Naive thymus-derived CD4-positive, alpha-beta T cell (primary cell): ENCODE results near the gene HLTF. TPM values are rescaled to one million over a fixed set of nuclear protein-coding genes. Genes with fewer than 3 reads are reported as not detected.
A peak's percentile ranks its signal among the peaks of the same experiment; 100 is the strongest.

Experiments used
- ATAC-seq: fragments of 150-1000 bp; cut with Tn5 transposase; 2 replicates; pipeline ENCODE4 v1.10.0; 2021; ENCODE audit warnings: mild to moderate bottlenecking, moderate library complexity
- CTCF ChIA-PET: fragments of 350-600 bp; sonication (Branson Sonifier 250); formaldehyde crosslinking; loops from one replicate; lab custom pipeline; 2021; ENCODE audit warnings: antibody characterized with exemption; lab: Charles Lee
- POLR2A ChIA-PET: fragments of 350-600 bp; sonication (Branson Sonifier 250); formaldehyde crosslinking; loops from one replicate; lab custom pipeline; 2021; ENCODE audit warnings: antibody characterized with exemption, inconsistent platforms; lab: Charles Lee
- DNase-seq, 9 donors: peaks; one replicate each; pipeline versions ENCODE4 v3.0.0 to v3.0.0-alpha.2; 2020 to 2022; ENCODE audit warnings: mixed read lengths in 1 of 9
- H3K27ac ChIP-seq: one replicate; pipeline ENCODE4 v1.7.0; 2013; ENCODE audit warnings: mild to moderate bottlenecking, low read depth, low read length, moderate library complexity
- H3K27me3 ChIP-seq, 2 donors: one replicate each; pipeline ENCODE4 v1.7.0; 2013; ENCODE audit warnings: low read length in 2 of 2, mild to moderate bottlenecking in 2 of 2, moderate library complexity in 2 of 2; ENCODE audit not compliant: control insufficient read depth in 2 of 2, insufficient read depth in 2 of 2
- H3K36me3 ChIP-seq, 3 experiments: 1 replicate in 2 of 3; 2 replicates in 1 of 3; pipeline ENCODE4 v1.7.0; 2013; ENCODE audit warnings: low read length in 3 of 3, mild to moderate bottlenecking in 3 of 3, moderate library complexity in 1 of 3; ENCODE audit not compliant: insufficient read depth in 3 of 3, control insufficient read depth in 2 of 3
- H3K4me1 ChIP-seq, 2 donors: one replicate each; pipeline ENCODE4 v1.7.0; 2013; ENCODE audit warnings: low read length in 2 of 2, mild to moderate bottlenecking in 2 of 2, moderate library complexity in 1 of 2; ENCODE audit not compliant: control insufficient read depth in 2 of 2, insufficient read depth in 2 of 2
- H3K4me3 ChIP-seq: 2 replicates; pipeline ENCODE4 v1.7.0; 2013; ENCODE audit warnings: mild to moderate bottlenecking, low read length
- H3K9me3 ChIP-seq, 3 experiments: 1 replicate in 2 of 3; 2 replicates in 1 of 3; pipeline ENCODE4 v1.7.0; 2013; ENCODE audit warnings: low read length in 3 of 3; ENCODE audit not compliant: control insufficient read depth in 2 of 3
- H3K27ac Mint-ChIP-seq, 9 donors: one replicate each; pipeline ENCODE4 v1.8.0; 2020 to 2022; ENCODE audit warnings: mixed read lengths in 9 of 9, mild to moderate bottlenecking in 8 of 9, moderate library complexity in 5 of 9, inconsistent platforms in 2 of 9
- H3K27me3 Mint-ChIP-seq, 5 donors: one replicate each; pipeline ENCODE4 v1.8.0; 2021 to 2022; ENCODE audit warnings: mixed read lengths in 5 of 5, mild to moderate bottlenecking in 1 of 5
- H3K36me3 Mint-ChIP-seq, 5 donors: one replicate each; pipeline ENCODE4 v1.8.0; 2020 to 2022; ENCODE audit warnings: mixed read lengths in 5 of 5, mild to moderate bottlenecking in 3 of 5, inconsistent platforms in 1 of 5
- H3K4me1 Mint-ChIP-seq, 7 donors: one replicate each; pipeline ENCODE4 v1.8.0; 2020 to 2022; ENCODE audit warnings: mixed read lengths in 7 of 7, mild to moderate bottlenecking in 3 of 7, inconsistent platforms in 1 of 7
- H3K4me3 Mint-ChIP-seq, 10 donors: one replicate each; pipeline ENCODE4 v1.8.0; 2020 to 2022; ENCODE audit warnings: mild to moderate bottlenecking in 10 of 10, mixed read lengths in 10 of 10, moderate library complexity in 6 of 10, inconsistent platforms in 2 of 10
- H3K9me3 Mint-ChIP-seq, 11 donors: one replicate each; pipeline ENCODE4 v1.8.0; 2020 to 2022; ENCODE audit warnings: mixed read lengths in 11 of 11, mild to moderate bottlenecking in 4 of 11, inconsistent platforms in 1 of 11, moderate library complexity in 1 of 11
- intact Hi-C, 2 donors: fragments of 100-400 bp; cut with micrococcal nuclease; formaldehyde crosslinking; loops; one replicate each; pipeline ENCODE4 v1.15.1; 2023
- polyA plus RNA-seq, 2 donors: library from polyadenylated mRNA; unstranded; fragments of 300-500 nt; fragmentation: Illumina TruSeq; gene quantifications; one replicate each; pipeline ENCODE4 v1.2.3, GENCODE V29; 2021
- total RNA-seq, 6 experiments: library from RNA in 5 of 6; stranded (reverse) in 5 of 6; gene quantifications; 1 replicate in 5 of 6; 2 replicates in 1 of 6; pipeline ENCODE4 v1.2.3 and lab custom pipeline; 2021 to 2026

The HLTF gene
- total and polyA plus RNA-seq, 7 experiments from 2014 or later: 9.1 to 26.5 (median 18.5) TPM

DNA sequence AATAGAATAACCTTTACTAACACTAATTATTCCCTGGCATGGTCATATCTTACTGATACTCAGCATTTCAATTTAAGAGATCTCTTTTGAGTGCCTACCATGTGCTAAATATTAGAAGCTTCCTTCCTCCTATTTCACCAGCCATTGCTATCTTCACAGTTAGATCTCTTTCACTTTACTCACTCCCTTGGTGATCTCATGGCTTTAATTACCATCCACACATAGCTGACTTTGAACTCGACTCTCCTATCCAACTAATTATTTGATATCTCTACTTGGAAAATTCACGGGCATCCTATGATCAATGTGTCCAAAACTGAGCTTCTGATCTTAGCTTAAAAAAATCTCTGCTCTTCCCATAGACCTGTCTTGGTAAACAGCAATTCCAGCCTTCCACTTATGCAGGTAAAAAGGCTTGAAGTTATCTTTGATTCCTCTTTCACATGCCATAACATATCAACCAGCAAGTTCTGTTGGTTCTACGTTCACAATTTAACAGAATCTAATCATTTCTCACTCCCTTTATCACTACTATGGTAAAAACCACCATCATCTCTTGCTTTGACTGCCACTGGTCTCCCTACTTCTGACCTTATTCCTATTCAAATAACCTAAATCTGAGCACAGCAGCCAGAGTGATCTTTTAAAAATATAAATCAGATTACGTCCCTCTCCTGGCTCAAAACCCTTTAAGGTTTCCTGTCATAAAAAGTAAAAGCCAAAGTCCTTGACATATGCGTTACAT is 41.8 kb downstream of the HLTF start:
- ChIA-PET CTCF (interaction anchor here (1.1 kb wide), 1 partner anchor 24 kb away, joined by 4 read pairs; no protein-coding TSS in a partner anchor), POLR2A (no interaction called here)
- ATAC-seq: no peak

DNA sequence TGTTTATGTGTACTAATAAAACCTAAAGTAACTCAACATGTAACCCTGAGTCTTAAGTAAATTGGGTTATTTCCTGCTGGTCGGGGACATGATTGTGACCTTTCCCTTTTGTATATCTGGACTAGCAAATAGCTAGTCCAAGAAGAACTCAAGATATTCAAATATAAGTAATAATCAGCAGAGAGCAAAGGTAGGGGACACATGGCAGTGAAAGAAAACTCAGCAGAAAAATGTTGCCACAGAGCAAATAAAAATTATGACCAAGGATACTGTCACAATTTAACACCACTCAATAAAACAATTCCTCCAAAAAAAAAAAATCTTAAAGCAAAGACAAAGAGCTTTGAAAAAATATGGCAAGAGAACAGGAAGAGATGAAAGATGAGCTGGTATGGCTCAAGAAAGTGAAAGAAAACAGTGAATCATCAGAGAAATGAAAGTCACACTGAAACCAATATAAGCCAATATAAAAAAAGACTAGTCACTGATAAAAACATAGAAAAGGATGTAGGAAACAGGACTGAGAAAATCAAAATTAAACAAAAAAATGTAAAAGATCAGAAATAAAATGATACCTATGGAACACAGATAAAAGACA is 43.4 kb downstream of the HLTF start:
- no peaks in the 10 kb centered on the region for H3K4me1 ChIP-seq
- Mint-ChIP-seq H3K4me1 (peaks cover 3 to 25% (median 21%) of the 10 kb centered on the region in 7 donors), H3K36me3 (peaks cover 7 to 63% (median 35%) of the 10 kb centered on the region in 5 donors), H3K27ac (peak overlapping the region in 6 of 9 donors; percentile 3 to 82 (median 50)), H3K4me3 (peak overlapping the region in 2 of 10 donors; percentile 15 to 54), H3K27me3 (no peaks in the 10 kb centered on the region), H3K9me3 (no peaks in the 10 kb centered on the region)
- ChIA-PET POLR2A (no interaction called here), CTCF (no interaction called here)
- H3K27me3 ChIP-seq: no peaks in the 10 kb centered on the region
- intact Hi-C loops: loop anchor here in 1 of 2 donors (2.0 to 5.0 kb wide), 2 partner anchors 44 to 51 kb away; partner anchors contain the start of genes GYG1 and HLTF
- H3K27ac ChIP-seq: no peak overlapping the region
- ATAC-seq: no peak
- DNase-seq: no peak
- H3K9me3 ChIP-seq: no peaks in the 10 kb centered on the region
- no peak overlapping the region for H3K4me3 ChIP-seq
- H3K36me3 ChIP-seq: peaks cover 0 to 27% (median 6%) of the 10 kb centered on the region in 3 experiments

More for the DNA sequence above, 41.8 kb downstream of the HLTF start:
- H3K4me1 Mint-ChIP-seq: peaks cover 3 to 27% (median 21%) of the 10 kb centered on the region in 7 donors
- Histone ChIP-seq H3K27me3 (no peaks in the 10 kb centered on the region), H3K36me3 (peaks cover 0 to 19% (median 5%) of the 10 kb centered on the region in 3 experiments), H3K27ac (no peak overlapping the region), H3K9me3 (no peaks in the 10 kb centered on the region), H3K4me1 (no peaks in the 10 kb centered on the region), H3K4me3 (no peak overlapping the region)
- H3K27me3 Mint-ChIP-seq: no peaks in the 10 kb centered on the region
- no peaks in the 10 kb centered on the region for H3K9me3 Mint-ChIP-seq
- DNase-seq: no peak
- intact Hi-C loops: loop anchor here in 1 of 2 donors (5.0 kb wide), 1 partner anchor 52 kb away; the partner anchor contains the start of gene GYG1
- peak overlapping the region in 2 of 9 donors; percentile 2 to 33 for H3K27ac Mint-ChIP-seq
- H3K36me3 Mint-ChIP-seq: peaks cover 7 to 58% (median 38%) of the 10 kb centered on the region in 5 donors
- no peak overlapping the region for H3K4me3 Mint-ChIP-seq

DNA sequence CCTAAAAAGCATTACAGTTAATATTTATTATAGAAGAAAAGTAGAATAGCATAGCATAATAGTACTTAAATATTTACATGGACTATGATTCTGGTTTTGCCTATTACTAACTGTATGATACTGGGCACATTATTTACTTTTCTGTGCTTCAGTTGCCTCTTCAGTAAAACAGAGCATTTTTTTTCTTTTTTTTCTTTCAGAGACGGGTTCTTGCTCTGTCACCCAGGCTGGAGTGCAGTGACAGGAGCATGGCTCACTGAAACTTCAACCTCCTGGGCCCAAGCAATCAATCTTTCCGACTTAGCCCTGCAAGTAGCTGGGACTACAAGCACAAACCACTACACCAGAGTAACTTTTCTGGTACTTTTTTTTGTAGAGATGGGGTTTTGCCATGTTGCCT is 48.0 kb downstream of the HLTF start:
- Histone ChIP-seq H3K27ac (no peak overlapping the region), H3K9me3 (no peaks in the 10 kb centered on the region), H3K4me3 (no peak overlapping the region), H3K36me3 (peaks cover 0 to 19% (median 6%) of the 10 kb centered on the region in 3 experiments), H3K4me1 (no peaks in the 10 kb centered on the region), H3K27me3 (no peaks in the 10 kb centered on the region)
- ChIA-PET CTCF (no interaction called here), POLR2A (no interaction called here)
- H3K4me3 Mint-ChIP-seq: no peak overlapping the region
- no peak overlapping the region for H3K27ac Mint-ChIP-seq
- DNase-seq (no peak), ATAC-seq (no peak)
- no peaks in the 10 kb centered on the region for H3K27me3 Mint-ChIP-seq
- peaks cover 3 to 17% (median 11%) of the 10 kb centered on the region in 7 donors for H3K4me1 Mint-ChIP-seq
- intact Hi-C loops: no loop called here
- no peaks in the 10 kb centered on the region for H3K9me3 Mint-ChIP-seq
- peaks cover 0 to 43% (median 21%) of the 10 kb centered on the region in 5 donors for H3K36me3 Mint-ChIP-seq

DNA sequence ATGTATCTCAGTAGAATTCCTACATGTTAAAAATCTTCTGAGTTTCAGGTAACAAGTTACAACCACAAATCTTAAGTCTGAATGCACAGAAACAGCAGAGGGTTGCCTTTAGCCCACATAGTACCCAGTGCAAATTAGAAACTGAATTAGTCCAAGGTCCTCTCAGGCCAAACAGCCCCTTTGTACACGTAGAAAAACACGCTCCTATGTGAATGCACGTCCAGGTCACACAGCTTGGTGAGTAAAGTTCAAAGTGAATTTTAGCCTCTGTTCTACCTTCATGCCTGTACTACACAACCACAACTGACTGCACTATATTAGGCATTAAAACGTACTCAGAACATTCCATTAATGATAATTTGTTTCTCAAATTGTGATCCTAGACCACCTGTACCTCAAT is 48.6 kb downstream of the HLTF start:
- ATAC-seq (no peak), DNase-seq (no peak)
- no peak overlapping the region for H3K4me3 ChIP-seq
- peaks cover 0 to 19% (median 6%) of the 10 kb centered on the region in 3 experiments for H3K36me3 ChIP-seq
- Mint-ChIP-seq H3K4me3 (no peak overlapping the region), H3K4me1 (peaks cover 0 to 10% (median 5%) of the 10 kb centered on the region in 7 donors), H3K9me3 (no peaks in the 10 kb centered on the region), H3K27me3 (no peaks in the 10 kb centered on the region), H3K36me3 (peaks cover 0 to 45% (median 17%) of the 10 kb centered on the region in 5 donors), H3K27ac (no peak overlapping the region)
- ChIA-PET CTCF (no interaction called here), POLR2A (no interaction called here)
- no peaks in the 10 kb centered on the region for H3K27me3 ChIP-seq
- no peaks in the 10 kb centered on the region for H3K4me1 ChIP-seq
- no peaks in the 10 kb centered on the region for H3K9me3 ChIP-seq
- intact Hi-C loops: no loop called here
- no peak overlapping the region for H3K27ac ChIP-seq

- DNase-seq (no peak), ATAC-seq (no peak)
- Histone ChIP-seq H3K9me3 (no peaks in the 10 kb centered on the region), H3K27ac (no peak overlapping the region), H3K4me1 (no peaks in the 10 kb centered on the region), H3K4me3 (no peak overlapping the region), H3K27me3 (no peaks in the 10 kb centered on the region), H3K36me3 (peaks cover 0 to 12% (median 0%) of the 10 kb centered on the region in 3 experiments)
- H3K4me1 Mint-ChIP-seq: peaks cover 0 to 3% (median 0%) of the 10 kb centered on the region in 7 donors
- intact Hi-C loops: no loop called here
- H3K36me3 Mint-ChIP-seq: peaks cover 0 to 39% (median 13%) of the 10 kb centered on the region in 5 donors
- no peaks in the 10 kb centered on the region for H3K9me3 Mint-ChIP-seq
- POLR2A ChIA-PET: no interaction called here
- no peaks in the 10 kb centered on the region for H3K27me3 Mint-ChIP-seq
- CTCF ChIA-PET: interaction anchor here (0.7 kb wide), 1 partner anchor 78 kb away, joined by 4 read pairs; no protein-coding TSS in a partner anchor
- no peak overlapping the region for H3K4me3 Mint-ChIP-seq
- no peak overlapping the region for H3K27ac Mint-ChIP-seq
Observed at GRCh38 chr3:149031096-149031495, 55.2 kb downstream of the HLTF start.

GRCh38 chr3:149026718-149027117 is 59.6 kb downstream of the HLTF start:
- ATAC-seq: no peak
- intact Hi-C loops: no loop called here
- no peak for DNase-seq
- Histone ChIP-seq H3K27ac (no peak overlapping the region), H3K27me3 (no peaks in the 10 kb centered on the region), H3K9me3 (no peaks in the 10 kb centered on the region), H3K36me3 (peaks cover 0 to 19% (median 5%) of the 10 kb centered on the region in 3 experiments), H3K4me1 (no peaks in the 10 kb centered on the region), H3K4me3 (no peak overlapping the region)
- CTCF ChIA-PET: no interaction called here
- POLR2A ChIA-PET: no interaction called here
- Mint-ChIP-seq H3K27me3 (no peaks in the 10 kb centered on the region), H3K9me3 (peaks cover 0 to 4% (median 0%) of the 10 kb centered on the region in 11 donors), H3K27ac (peak overlapping the region in 8 of 9 donors; percentile 1 to 80 (median 52)), H3K36me3 (peaks cover 7 to 47% (median 38%) of the 10 kb centered on the region in 5 donors), H3K4me1 (peaks cover 0 to 5% (median 0%) of the 10 kb centered on the region in 7 donors), H3K4me3 (no peak overlapping the region)
